IMR-90 (cell line): ENCODE results near the gene TOPORS.

Source experiments
- BHLHE40 ChIP-seq: fragments of 150-350 bp; IDR thresholded peaks from 2 replicates; pipeline ENCODE4 v1.6.1; 2016; ENCODE audit warnings: mild to moderate bottlenecking, low read depth, low read length
- CEBPB ChIP-seq: IDR thresholded peaks from 2 replicates; pipeline ENCODE4 v1.6.1; 2012; ENCODE audit warnings: low read depth, low read length, improper control_type of control experiment
- RAD21 ChIP-seq: IDR thresholded peaks from 2 replicates; pipeline ENCODE4 v1.6.1; 2012; ENCODE audit warnings: low read length, improper control_type of control experiment
- TF ChIP-seq, protein P1 (sequence below): conservative IDR thresholded peaks from 2 replicates; pipeline ENCODE4 v1.5.1; 2012; ENCODE audit warnings: mild to moderate bottlenecking, low read depth, low read length, improper control_type of control experiment

DNA sequence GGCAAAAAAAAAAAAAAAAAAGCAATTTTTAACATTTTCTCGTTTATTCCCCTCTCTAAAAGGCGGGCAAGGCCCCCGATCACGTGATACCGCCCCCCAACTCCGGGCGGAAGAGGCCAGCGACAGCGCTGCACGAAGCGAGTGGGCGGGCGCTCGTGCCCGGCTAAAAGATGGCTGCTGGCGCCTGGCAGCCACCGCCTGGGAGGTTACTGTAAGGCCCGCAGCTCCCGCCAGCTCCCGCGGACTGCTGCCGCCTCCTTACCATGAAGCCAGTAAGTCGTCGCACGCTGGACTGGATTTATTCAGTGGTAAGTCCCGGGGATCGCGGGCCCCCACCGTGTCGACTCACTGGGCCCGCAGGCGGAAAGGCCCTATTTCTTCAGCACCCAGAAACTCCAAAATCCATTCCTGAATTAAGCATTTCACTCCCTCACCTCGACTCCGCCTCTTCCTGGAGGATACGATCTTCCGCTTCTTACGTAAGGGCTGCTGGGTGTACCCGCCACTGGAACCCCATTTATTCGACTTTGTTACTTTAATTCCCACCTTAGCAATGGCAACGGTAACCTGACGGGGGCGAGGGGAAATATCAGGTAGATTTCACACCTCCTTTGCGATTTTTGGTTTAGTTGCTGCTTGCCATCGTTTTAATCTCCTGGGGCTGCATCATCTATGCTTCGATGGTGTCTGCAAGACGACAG is at the start of gene TOPORS, which contains the start of gene SMIM27:
- TF ChIP-seq BHLHE40 (peak; percentile 86), CEBPB (peak; percentile 79), RAD21 (no peak)
- TF ChIP-seq, protein P1, sequence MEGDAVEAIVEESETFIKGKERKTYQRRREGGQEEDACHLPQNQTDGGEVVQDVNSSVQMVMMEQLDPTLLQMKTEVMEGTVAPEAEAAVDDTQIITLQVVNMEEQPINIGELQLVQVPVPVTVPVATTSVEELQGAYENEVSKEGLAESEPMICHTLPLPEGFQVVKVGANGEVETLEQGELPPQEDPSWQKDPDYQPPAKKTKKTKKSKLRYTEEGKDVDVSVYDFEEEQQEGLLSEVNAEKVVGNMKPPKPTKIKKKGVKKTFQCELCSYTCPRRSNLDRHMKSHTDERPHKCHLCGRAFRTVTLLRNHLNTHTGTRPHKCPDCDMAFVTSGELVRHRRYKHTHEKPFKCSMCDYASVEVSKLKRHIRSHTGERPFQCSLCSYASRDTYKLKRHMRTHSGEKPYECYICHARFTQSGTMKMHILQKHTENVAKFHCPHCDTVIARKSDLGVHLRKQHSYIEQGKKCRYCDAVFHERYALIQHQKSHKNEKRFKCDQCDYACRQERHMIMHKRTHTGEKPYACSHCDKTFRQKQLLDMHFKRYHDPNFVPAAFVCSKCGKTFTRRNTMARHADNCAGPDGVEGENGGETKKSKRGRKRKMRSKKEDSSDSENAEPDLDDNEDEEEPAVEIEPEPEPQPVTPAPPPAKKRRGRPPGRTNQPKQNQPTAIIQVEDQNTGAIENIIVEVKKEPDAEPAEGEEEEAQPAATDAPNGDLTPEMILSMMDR, result no peak
